Liver (tissue), 9 donors: Measurements from ENCODE around the gene PLVAP. TPM values are rescaled to one million over a fixed set of nuclear protein-coding genes. Genes with fewer than 3 reads are reported as not detected.

Experiments
- DNase-seq: peaks from one replicate; pipeline ENCODE4 v3.0.0-alpha.2; 2017; ENCODE audit warnings: low spot score
- H3K27ac ChIP-seq, 2 donors: one replicate each; pipeline ENCODE4 v1.7.0; 2013; ENCODE audit warnings: inconsistent platforms in 2 of 2, low read length in 2 of 2, control low read depth in 1 of 2, low read depth in 1 of 2, mild to moderate bottlenecking in 1 of 2
- H3K27me3 ChIP-seq, 4 donors: one replicate each; pipeline versions ENCODE4 v1.6.1 to v1.7.0; 2013; ENCODE audit warnings: low read length in 3 of 4, inconsistent platforms in 1 of 4, mild to moderate bottlenecking in 1 of 4, moderate library complexity in 1 of 4; ENCODE audit not compliant: control insufficient read depth in 4 of 4, insufficient read depth in 4 of 4
- H3K36me3 ChIP-seq, 4 donors: one replicate each; pipeline versions ENCODE4 v1.6.1 to v1.7.0; 2013; ENCODE audit warnings: low read length in 3 of 4, mild to moderate bottlenecking in 3 of 4, low read depth in 1 of 4, moderate library complexity in 1 of 4; ENCODE audit not compliant: control insufficient read depth in 4 of 4, insufficient read depth in 3 of 4
- H3K4me1 ChIP-seq, 4 donors: one replicate each; pipeline versions ENCODE4 v1.6.1 to v1.7.0; 2013; ENCODE audit warnings: low read length in 3 of 4, mild to moderate bottlenecking in 3 of 4, moderate library complexity in 1 of 4; ENCODE audit not compliant: control insufficient read depth in 4 of 4, insufficient read depth in 4 of 4
- H3K4me3 ChIP-seq, 3 donors: one replicate each; pipeline versions ENCODE4 v1.6.1 to v1.7.0; 2013; ENCODE audit warnings: low read length in 3 of 3, control low read depth in 1 of 3, low read depth in 1 of 3, mild to moderate bottlenecking in 1 of 3
- H3K9ac ChIP-seq, 2 donors: one replicate each; pipeline ENCODE4 v1.7.0; 2013; ENCODE audit warnings: low read length in 2 of 2, mild to moderate bottlenecking in 2 of 2, moderate library complexity in 2 of 2, control low read depth in 1 of 2, low read depth in 1 of 2
- H3K9me3 ChIP-seq, 4 donors: one replicate each; pipeline versions ENCODE4 v1.6.1 to v1.7.0; 2013; ENCODE audit warnings: low read length in 3 of 4; ENCODE audit not compliant: control insufficient read depth in 4 of 4
- EGR1 ChIP-seq, 2 donors: IDR thresholded peaks; 2 replicates each; pipeline ENCODE4 v1.6.1; 2016 to 2018; ENCODE audit warnings: antibody characterized with exemption in 2 of 2, low read depth in 2 of 2
- HNF4A ChIP-seq, 2 donors: conservative IDR thresholded peaks; 2 replicates each; pipeline ENCODE4 v1.6.1; 2016; ENCODE audit warnings: antibody characterized with exemption in 2 of 2, mild to moderate bottlenecking in 2 of 2
- HNF4G ChIP-seq: IDR thresholded peaks from 2 replicates; pipeline ENCODE4 v1.6.1; 2016; ENCODE audit warnings: antibody characterized with exemption
- JUND ChIP-seq, 2 donors: IDR thresholded peaks; 2 replicates each; pipeline ENCODE4 v1.6.1; 2016; ENCODE audit warnings: antibody characterized with exemption in 2 of 2
- NR2F2 ChIP-seq: IDR thresholded peaks from 2 replicates; pipeline ENCODE4 v1.6.1; 2016; ENCODE audit warnings: antibody characterized with exemption
- RAD21 ChIP-seq, 2 donors: IDR thresholded peaks; 2 replicates each; pipeline ENCODE4 v1.6.1; 2016; ENCODE audit warnings: antibody characterized with exemption in 2 of 2, mild to moderate bottlenecking in 2 of 2
- RXRA ChIP-seq, 2 donors: IDR thresholded peaks; 2 replicates each; pipeline ENCODE4 v1.6.1; 2017 to 2018; ENCODE audit warnings: antibody characterized with exemption in 2 of 2, mild to moderate bottlenecking in 1 of 2
- SP1 ChIP-seq: IDR thresholded peaks from 2 replicates; pipeline ENCODE4 v1.6.1; 2018; ENCODE audit warnings: antibody characterized with exemption, mild to moderate bottlenecking
- TAF1 ChIP-seq: conservative IDR thresholded peaks from 2 replicates; pipeline ENCODE4 v1.6.1; 2016; ENCODE audit warnings: antibody characterized with exemption, mild to moderate bottlenecking
- YY1 ChIP-seq: IDR thresholded peaks from 2 replicates; pipeline ENCODE4 v1.6.1; 2016; ENCODE audit warnings: antibody characterized with exemption, mild to moderate bottlenecking
- WGBS: extraction: QIAGEN DNeasy Blood & Tissue Kit; methylation state at CpG from one replicate; pipeline ENCODE4 v1.1.7; 2013; 5-methylcytosine and 5-hydroxymethylcytosine counted together
- polyA plus RNA-seq, 2 donors: library from polyadenylated mRNA; stranded (reverse) in 1 of 2; unstranded in 1 of 2; fragments of 200-250 nt in 1 of 2; fragments of >200 nt in 1 of 2; fragmentation: Nextera tagmentation in 1 of 2; extraction: Ambion mirVana in 1 of 2; gene quantifications; one replicate each; pipeline versions ENCODE4 v1.2.1 to v1.2.3, GENCODE V29; 2013 to 2015
- total RNA-seq, 2 donors: library from RNA; depleted of rRNA; stranded (reverse); fragments of >200 nt; gene quantifications; one replicate each; pipeline ENCODE4 v1.2.3, GENCODE V29; 2014
- TF ChIP-seq, protein P1 (sequence below): fragments of 150-350 bp; IDR thresholded peaks from 2 replicates; pipeline ENCODE4 v1.5.1; 2017; ENCODE audit warnings: improper control_type of control experiment, low read depth, low read length; ENCODE audit not compliant: missing input control
- TF ChIP-seq, protein P2 (sequence below): IDR thresholded peaks from 2 replicates; pipeline ENCODE4 v1.6.1; 2016; ENCODE audit warnings: antibody characterized with exemption
- donor health status: healthy.
- donor health status: healthy.
- donor health status: healthy.
- donor health status: healthy.
- donor health status: healthy.

The PLVAP gene
- total and polyA plus RNA-seq, 4 donors, result 4.2 to 11.8 (median 8.6) TPM

DNA sequence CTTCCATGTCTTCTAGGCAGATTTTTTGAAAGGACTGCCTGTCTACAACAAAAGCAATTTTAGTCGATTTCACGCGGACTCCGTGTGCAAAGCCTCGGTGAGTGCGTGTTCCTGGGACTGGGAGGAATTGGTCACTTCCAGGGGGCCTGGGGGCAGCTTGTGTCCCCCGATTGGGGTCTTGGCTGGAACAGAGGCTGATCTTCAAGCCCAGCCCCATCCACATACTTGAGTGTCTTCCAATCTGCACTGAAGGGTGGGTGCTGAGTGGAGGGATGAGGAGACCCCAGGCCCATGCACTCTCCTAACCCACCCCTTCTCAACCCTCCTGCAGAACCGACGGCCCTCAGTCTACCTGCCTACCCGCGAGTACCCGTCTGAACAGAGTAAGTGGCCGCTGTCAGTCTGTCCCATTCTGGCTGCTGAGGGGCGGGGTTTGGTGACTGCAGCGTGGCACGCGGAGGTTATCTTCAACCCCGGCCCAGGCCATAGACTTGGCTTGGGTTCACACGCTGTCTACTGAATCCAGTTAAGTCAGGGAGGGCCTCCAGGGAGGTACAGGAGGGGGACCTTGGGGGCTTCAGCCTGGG is 63.0 kb downstream of the PLVAP start:
- Histone ChIP-seq H3K4me1 (peaks cover 0 to 24% (median 15%) of the 10 kb centered on the region in 4 donors), H3K36me3 (peaks cover 12 to 23% (median 20%) of the 10 kb centered on the region in 4 donors), H3K9me3 (no peaks in the 10 kb centered on the region), H3K4me3 (no peak overlapping the region), H3K27ac (no peak overlapping the region), H3K27me3 (no peaks in the 10 kb centered on the region), H3K9ac (no peak overlapping the region)
- DNase-seq, result no peak
- WGBS, result 92% methylated on average over 19 of the region's 19 CpGs
- TF ChIP-seq SP1 (no peak), NR2F2 (no peak), JUND (IDR thresholded peaks at IDR 0.05) (no peak), RXRA (IDR thresholded peaks at IDR 0.05) (no peak), EGR1 (IDR thresholded peaks at IDR 0.05; ENCODE audit: low read depth in 2 of 2) (no peak), YY1 (no peak), HNF4G (no peak), RAD21 (IDR thresholded peaks at IDR 0.05) (no peak)
- TF ChIP-seq, protein P1, sequence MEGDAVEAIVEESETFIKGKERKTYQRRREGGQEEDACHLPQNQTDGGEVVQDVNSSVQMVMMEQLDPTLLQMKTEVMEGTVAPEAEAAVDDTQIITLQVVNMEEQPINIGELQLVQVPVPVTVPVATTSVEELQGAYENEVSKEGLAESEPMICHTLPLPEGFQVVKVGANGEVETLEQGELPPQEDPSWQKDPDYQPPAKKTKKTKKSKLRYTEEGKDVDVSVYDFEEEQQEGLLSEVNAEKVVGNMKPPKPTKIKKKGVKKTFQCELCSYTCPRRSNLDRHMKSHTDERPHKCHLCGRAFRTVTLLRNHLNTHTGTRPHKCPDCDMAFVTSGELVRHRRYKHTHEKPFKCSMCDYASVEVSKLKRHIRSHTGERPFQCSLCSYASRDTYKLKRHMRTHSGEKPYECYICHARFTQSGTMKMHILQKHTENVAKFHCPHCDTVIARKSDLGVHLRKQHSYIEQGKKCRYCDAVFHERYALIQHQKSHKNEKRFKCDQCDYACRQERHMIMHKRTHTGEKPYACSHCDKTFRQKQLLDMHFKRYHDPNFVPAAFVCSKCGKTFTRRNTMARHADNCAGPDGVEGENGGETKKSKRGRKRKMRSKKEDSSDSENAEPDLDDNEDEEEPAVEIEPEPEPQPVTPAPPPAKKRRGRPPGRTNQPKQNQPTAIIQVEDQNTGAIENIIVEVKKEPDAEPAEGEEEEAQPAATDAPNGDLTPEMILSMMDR, result no peak
- TF ChIP-seq, protein P2, sequence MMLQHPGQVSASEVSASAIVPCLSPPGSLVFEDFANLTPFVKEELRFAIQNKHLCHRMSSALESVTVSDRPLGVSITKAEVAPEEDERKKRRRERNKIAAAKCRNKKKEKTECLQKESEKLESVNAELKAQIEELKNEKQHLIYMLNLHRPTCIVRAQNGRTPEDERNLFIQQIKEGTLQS, result no peak

DNA sequence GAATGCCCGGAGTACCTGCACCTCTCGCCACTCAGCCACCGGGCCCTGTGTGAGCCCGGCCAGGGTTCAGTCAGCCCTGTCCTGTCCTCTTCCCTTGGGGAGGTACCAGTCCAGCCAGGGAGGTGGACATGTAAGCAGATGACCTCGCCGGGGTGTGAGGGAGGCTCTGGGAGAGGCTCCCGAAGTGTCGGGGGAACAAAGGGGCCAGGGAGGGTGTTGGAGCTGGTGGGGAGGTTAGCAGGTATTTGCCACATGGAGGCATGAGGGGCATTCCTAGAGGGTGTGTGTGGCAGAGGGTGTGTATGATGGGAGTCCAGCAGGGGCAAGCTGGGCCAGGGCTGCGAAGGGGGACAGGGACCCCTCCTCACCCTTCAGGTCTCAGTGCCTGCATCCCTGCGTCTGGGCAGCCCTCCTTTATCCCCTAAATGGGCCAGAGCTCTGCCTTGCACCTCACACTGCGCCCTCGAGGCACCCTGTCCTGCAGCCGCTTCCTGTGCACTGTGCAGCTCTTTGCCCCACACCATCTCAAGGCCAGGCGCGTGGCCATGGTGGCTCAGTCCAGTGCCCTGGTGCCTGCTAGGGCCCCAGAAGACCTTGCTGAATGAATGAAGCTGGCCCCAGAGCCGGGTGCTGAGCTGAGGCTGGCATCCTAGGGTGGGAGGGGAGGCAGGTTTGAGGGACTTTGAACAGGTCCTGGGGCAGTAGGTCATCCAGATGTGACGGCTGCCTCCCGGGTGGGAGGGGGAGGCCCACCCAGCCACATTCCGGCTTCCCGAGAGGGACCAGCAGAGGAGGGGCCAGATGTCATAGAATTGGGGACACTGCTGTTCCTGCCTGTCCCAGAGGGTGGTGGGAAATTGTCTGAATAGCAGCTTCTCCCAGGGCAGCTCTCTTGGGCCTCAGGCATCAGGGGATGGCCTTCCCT is 64.7 kb downstream of the PLVAP start:
- H3K27ac ChIP-seq, result no peak overlapping the region
- H3K9ac ChIP-seq, result no peak overlapping the region
- no peak overlapping the region for H3K4me3 ChIP-seq
- no peak for DNase-seq
- peaks cover 12 to 20% (median 17%) of the 10 kb centered on the region in 4 donors for H3K36me3 ChIP-seq
- 85% methylated on average over 20 of the region's 20 CpGs for WGBS
- no peaks in the 10 kb centered on the region for H3K9me3 ChIP-seq
- no peaks in the 10 kb centered on the region for H3K27me3 ChIP-seq
- H3K4me1 ChIP-seq, result peaks cover 0 to 30% (median 18%) of the 10 kb centered on the region in 4 donors
- TF ChIP-seq EGR1 (IDR thresholded peaks at IDR 0.05; ENCODE audit: low read depth in 2 of 2) (no peak), TAF1 (no peak), HNF4A (conservative IDR thresholded peaks at IDR 0.05) (no peak)
- TF ChIP-seq, protein P2, result no peak

DNA sequence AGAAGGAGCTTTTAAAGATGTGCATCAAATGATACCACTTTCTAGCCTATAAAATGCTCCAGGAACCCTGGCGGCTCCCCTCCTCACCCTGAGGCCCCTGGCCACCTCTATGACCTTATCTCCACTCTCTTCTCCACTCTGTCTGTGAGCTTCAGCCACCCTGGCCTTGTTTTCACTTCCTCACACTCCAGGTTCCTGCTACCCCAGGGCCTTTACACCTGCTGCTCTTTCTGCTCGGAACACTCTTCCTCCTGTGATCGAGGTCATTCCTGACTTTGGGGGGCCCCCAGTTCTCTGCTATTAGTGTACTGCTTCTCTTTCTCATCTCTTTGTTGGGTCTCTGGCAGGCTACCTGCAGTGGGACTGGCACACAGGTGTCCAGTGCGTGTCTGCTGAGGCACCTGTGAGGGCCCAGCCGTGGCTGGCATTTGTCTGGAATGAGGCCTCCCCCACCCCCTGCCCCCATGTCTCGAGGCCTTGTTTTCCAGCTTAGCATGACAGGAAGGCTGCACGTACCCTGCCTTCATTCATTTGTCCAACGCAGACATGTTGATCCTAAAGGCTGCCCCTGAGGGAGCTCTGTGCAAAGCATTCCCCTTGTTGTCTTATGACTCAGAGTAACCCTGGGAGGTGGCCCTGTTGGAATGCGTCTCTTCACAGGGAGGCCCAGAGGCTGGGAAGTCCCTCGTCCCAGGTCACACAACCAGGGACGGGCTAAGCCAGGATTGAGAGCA is 65.5 kb downstream of the PLVAP start:
- DNase-seq, result no peak
- 81% methylated on average over 11 of the region's 11 CpGs for WGBS
- no peak overlapping the region for H3K27ac ChIP-seq

More for the DNA sequence above, 65.5 kb downstream of the PLVAP start:
- Histone ChIP-seq H3K9me3 (no peaks in the 10 kb centered on the region), H3K27me3 (no peaks in the 10 kb centered on the region), H3K4me3 (no peak overlapping the region), H3K36me3 (peaks cover 12 to 20% (median 17%) of the 10 kb centered on the region in 4 donors), H3K4me1 (peaks cover 0 to 35% (median 21%) of the 10 kb centered on the region in 4 donors), H3K9ac (no peak overlapping the region)
- TF ChIP-seq HNF4G, result no peak
- TF ChIP-seq RAD21 (IDR thresholded peaks at IDR 0.05), result no peak
